NAMALWA (cell line): ENCODE results near the gene PATJ.
"Not testable (repeated sequence)": the region's sequence is repeated elsewhere in the genome, so short reads cannot be mapped to it uniquely, and the experiment has no call there.

Source experiments
- DNase-seq: peaks from one replicate; pipeline ENCODE4 v3.0.0-alpha.2; 2015; ENCODE audit warnings: low spot score

PATJ gene

DNA sequence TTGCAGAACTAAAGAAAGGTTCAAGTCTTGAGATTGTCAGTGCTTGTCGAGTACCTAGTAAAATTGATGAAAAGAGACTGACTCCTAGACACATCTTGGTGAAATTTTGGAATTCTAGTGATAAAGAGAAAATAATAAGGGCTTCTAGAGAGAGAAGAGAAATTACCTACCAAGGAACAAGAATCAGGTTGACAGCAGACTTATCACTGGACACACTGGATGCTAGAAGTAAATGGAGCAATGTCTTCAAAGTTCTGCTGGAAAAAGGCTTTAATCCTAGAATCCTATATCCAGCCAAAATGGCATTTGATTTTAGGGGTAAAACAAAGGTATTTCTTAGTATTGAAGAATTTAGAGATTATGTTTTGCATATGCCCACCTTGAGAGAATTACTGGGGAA is 468.7 kb downstream of the PATJ start:
- no peak for DNase-seq

DNA sequence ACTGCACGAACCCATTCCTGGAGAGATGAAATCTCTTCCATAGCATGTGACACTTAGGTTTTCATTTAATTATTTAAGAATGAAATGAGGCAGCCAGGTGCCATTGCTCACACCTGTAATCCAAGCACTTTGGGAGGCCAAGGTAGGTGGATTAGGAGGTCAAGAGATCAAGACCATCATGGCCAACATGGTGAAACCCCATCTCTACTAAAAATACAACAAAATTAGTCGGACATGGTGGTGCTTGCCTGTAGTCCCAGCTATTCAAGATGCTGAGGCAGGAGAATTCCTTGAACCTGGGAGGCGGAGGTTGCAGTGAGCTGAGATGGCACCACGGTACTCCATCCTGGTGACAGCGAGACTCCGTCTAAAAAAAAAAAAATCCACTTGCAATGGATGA is 470.1 kb downstream of the PATJ start:
- no peak for DNase-seq

DNA sequence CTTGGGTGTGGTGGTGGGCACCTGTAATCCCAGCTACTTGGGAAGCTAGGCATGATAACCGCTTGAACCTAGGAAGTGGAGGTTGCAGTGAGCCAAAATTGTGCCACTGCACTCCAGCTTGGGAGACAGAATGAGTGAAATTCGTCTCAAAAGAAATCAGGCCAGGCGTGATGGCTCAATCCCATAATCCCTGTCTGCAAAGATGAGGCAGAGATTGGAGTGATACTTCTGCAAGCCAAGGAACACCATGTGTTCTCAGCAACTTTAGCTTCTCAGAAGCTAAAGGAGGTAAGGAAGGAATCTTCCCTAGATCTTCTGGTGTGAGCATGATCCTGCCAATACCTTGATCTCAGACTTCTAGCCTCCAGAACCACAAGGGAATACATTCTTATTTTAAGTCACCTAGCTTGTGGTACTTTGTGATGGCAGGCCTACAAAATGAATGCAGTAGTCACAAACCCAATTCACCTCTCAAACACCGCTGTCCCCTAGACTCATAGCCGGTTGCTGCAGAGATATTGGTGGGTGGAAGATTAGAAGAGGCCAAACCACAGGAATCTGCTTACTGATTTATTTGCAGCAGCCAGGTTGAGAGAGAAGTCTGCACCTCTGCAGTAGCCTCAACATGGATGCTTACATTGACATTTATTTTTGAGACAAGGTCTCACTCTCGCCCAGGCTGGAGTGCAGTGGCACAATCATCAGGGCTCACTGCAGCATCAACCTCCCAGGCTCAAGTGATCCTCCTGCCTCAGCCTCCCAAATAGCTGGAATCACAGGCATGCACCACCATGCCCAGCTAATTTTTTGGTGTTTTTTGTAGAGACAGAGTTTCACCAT is 471.0 kb downstream of the PATJ start:
- DNase-seq, result no peak

DNA sequence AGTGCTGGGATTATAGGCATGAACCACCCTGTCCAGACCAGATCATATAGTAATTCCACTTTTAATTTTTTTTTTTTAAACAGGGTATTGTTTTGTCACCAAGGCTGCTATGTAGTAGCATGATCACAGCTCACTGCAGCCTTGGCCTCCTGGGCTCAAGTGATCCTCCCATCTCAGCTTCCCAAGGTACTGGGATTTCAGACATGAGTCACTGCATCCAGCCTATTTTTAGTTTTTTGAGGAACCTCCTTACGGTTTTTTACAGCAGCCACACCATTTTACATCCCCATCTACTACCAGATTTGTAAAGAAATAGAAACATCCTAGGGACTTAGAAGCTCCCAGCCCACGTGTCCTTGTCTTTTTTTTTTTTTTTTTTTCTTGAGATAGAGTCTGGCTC is 476.3 kb downstream of the PATJ start:
- DNase-seq, result no peak

DNA sequence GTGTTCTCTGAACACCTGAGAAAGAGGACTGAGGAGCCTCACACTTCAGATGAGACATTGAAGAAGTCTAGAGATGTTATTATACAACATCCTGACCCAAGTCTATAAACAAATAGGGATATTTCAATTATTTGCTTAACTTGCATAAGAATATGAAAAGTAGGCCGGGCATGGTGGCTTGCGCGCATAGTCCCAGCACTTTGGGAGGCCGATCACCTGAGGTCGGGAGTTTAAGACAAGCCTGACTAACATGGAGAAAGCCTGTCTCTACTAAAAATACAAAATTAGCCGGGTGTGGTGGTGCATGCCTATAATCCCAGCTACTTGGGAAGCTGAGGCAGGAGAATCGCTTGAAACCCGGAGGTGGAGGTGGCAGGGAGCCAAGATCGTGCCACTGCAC is 478.2 kb downstream of the PATJ start:
- not testable (repeated sequence) for DNase-seq

DNA sequence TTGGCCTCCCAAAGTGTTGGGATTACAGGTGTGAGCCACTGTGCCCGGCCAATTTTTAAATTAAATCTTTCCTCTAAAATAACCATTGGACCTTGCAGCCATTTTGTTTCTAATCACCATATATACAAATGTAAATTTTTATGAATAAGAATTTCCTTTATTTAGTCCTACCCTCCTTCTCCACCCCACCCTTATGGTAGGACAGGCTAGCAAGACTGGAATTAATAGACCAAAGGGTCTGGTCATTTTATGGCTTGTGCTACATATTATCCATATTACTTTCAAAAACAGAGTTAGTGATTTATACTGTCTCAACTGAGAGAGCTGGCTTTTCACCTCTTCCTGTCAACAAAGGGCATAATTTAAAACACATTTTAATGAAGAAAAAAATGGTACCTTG is 478.9 kb downstream of the PATJ start:
- no peak for DNase-seq

DNA sequence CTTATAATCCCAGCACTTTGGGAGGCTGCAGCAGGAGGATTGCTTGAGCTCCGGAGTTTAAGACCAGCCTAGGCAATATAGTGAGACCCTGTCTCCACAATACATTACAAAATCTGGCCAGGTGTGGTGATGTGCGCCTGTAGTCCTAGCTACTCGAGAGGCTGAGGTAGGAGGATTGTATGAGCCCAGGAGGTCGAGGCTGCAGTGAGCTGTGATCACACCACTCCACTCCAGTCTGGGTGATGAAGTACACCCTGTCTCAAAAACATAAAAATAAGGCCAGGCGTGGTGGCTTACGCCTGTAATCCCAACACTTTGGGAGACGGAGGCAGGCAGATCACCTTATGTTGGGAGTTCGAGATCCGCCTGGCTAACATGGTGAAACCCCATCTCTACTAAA is 480.0 kb downstream of the PATJ start:
- DNase-seq, result no peak

DNA sequence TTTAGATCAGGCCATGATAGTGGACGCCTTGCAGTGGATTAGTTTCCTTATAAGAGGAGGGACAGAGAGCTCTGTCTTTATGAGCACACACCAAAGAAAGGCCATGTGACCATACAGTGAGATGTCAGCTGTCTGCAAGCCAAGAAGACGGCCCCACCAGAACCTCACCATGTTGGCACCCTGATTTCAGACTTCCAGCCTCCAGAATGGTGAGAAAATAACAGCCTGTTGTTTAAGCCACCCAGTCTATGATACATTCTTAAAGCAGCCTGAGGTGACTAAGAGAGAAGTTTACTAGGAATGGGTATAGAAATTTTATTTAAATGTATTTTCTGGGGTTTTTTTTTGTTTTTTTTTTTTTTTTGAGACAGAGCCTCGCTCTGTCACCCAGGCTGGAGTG is 481.9 kb downstream of the PATJ start:
- DNase-seq, result no peak

DNA sequence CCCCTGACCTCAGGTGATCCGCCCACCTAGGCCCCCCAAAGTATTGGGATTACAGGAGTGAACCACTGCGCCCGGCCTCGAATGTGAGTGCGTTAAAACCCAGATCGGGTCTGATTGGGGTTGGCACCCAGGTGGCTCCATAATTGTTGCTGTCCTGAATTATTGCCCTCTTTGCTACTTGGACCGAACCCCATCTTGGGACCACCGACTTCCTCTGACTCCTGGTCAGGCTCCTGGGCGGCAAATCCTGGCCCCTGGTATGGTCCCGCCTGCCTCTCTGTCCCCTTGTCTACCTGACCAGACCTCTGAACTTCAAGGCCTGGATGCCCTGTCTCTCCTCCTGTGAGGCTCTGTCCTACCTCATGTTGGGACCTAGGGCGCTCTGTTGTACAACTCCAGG is 485.2 kb downstream of the PATJ start:
- no peak for DNase-seq
